Osteoblast (primary cell): ENCODE results near the gene RTBDN. TPM values are rescaled to one million over a fixed set of nuclear protein-coding genes. Genes with fewer than 3 reads are reported as not detected.

Source experiments
- DNase-seq: peaks from one replicate; pipeline ENCODE4 v3.0.0; 2011; ENCODE audit warnings: low spot score, mixed read lengths; ENCODE audit not compliant: insufficient read length; ENCODE audit errors: missing footprints
- H2AFZ ChIP-seq: 2 replicates; pipeline ENCODE4 v1.6.0; 2011; ENCODE audit warnings: mild to moderate bottlenecking, low read length
- H3K27ac ChIP-seq: 2 replicates; pipeline ENCODE4 v1.5.1; 2011; ENCODE audit warnings: mild to moderate bottlenecking, low read depth, low read length, moderate library complexity
- H3K27me3 ChIP-seq: 2 replicates; pipeline ENCODE4 v1.6.0; 2012; ENCODE audit warnings: mild to moderate bottlenecking, control low read depth, inconsistent platforms, low read length, moderate library complexity; ENCODE audit not compliant: insufficient read depth
- H3K36me3 ChIP-seq: 2 replicates; pipeline ENCODE4 v1.5.1; 2011; ENCODE audit warnings: mild to moderate bottlenecking, low read length, control low read depth, moderate library complexity; ENCODE audit not compliant: insufficient read depth
- H3K4me1 ChIP-seq: 2 replicates; pipeline ENCODE4 v1.5.1; 2011; ENCODE audit warnings: mild to moderate bottlenecking, low read length, control low read depth, moderate library complexity; ENCODE audit not compliant: insufficient read depth
- H3K4me2 ChIP-seq: 2 replicates; pipeline ENCODE4 v1.6.0; 2011; ENCODE audit warnings: mild to moderate bottlenecking, low read length; ENCODE audit not compliant: insufficient read depth
- H3K4me3 ChIP-seq: fragments of 200-600 bp; sonication (generic); 3 replicates; pipeline ENCODE4 v1.5.1; 2012; ENCODE audit warnings: mild to moderate bottlenecking, low read length, inconsistent platforms; ENCODE audit not compliant: insufficient read depth
- H3K79me2 ChIP-seq: 2 replicates; pipeline ENCODE4 v1.6.0; 2012; ENCODE audit warnings: mild to moderate bottlenecking, low read length, control low read depth, inconsistent platforms; ENCODE audit not compliant: insufficient read depth
- H3K9me3 ChIP-seq: 2 replicates; pipeline ENCODE4 v1.5.1; 2011; ENCODE audit warnings: low read depth, low read length, control low read depth
- H4K20me1 ChIP-seq: 2 replicates; pipeline ENCODE4 v1.6.0; 2012; ENCODE audit warnings: mild to moderate bottlenecking, low read length, control low read depth; ENCODE audit not compliant: insufficient read depth
- total RNA-seq: library from RNA; depleted of rRNA; stranded (reverse); fragments of >200 nt; gene quantifications from 2 replicates; pipeline ENCODE4 v1.2.3, GENCODE V29; 2012
- TF ChIP-seq, protein P1 (sequence below): IDR thresholded peaks from 2 replicates; pipeline ENCODE4 v1.5.1; 2011; ENCODE audit warnings: mild to moderate bottlenecking, low read depth, low read length, moderate library complexity; ENCODE audit errors: extremely low read depth

The RTBDN gene
- total RNA-seq, 1 donor: not detected

DNA sequence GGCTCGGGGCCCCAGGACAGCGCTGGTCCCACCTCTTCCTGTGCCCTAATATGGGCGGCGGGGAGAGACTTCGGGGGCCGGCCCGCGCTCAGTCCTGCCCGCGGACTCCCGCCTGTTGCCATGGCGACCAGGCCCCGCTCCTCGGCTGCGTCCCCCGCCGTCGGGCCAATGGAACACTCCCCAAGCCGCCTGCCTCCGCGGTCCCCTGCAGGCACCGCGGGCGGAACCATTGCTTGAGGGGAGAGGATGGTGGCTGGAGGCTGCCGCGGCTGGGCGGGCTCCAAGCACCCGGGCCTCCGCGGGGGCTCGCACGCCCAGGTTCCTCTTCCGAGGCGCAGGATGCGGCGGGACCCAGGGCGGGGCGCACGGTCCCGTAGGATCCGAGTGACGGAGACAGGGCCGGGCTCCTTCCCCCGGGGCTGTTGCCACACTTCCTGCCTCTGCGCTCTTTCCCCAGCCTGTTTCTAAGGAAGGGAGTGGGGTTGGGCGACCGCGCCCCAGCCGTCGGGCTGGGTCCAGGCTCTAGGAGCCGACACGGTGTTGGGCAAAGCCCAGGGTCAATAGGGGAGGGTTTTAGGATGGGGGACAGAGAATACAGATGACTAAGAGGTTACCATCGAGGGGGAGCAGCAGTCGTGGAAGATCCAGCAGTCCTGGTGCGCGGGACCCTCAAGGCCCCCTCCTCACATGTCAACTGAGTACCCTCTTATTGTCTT is 44.3 kb downstream of the RTBDN start:
- peak overlapping the region; percentile 44 for H2AFZ ChIP-seq
- TF ChIP-seq, protein P1, sequence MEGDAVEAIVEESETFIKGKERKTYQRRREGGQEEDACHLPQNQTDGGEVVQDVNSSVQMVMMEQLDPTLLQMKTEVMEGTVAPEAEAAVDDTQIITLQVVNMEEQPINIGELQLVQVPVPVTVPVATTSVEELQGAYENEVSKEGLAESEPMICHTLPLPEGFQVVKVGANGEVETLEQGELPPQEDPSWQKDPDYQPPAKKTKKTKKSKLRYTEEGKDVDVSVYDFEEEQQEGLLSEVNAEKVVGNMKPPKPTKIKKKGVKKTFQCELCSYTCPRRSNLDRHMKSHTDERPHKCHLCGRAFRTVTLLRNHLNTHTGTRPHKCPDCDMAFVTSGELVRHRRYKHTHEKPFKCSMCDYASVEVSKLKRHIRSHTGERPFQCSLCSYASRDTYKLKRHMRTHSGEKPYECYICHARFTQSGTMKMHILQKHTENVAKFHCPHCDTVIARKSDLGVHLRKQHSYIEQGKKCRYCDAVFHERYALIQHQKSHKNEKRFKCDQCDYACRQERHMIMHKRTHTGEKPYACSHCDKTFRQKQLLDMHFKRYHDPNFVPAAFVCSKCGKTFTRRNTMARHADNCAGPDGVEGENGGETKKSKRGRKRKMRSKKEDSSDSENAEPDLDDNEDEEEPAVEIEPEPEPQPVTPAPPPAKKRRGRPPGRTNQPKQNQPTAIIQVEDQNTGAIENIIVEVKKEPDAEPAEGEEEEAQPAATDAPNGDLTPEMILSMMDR: no peak
- peak; percentile 100 for DNase-seq

DNA sequence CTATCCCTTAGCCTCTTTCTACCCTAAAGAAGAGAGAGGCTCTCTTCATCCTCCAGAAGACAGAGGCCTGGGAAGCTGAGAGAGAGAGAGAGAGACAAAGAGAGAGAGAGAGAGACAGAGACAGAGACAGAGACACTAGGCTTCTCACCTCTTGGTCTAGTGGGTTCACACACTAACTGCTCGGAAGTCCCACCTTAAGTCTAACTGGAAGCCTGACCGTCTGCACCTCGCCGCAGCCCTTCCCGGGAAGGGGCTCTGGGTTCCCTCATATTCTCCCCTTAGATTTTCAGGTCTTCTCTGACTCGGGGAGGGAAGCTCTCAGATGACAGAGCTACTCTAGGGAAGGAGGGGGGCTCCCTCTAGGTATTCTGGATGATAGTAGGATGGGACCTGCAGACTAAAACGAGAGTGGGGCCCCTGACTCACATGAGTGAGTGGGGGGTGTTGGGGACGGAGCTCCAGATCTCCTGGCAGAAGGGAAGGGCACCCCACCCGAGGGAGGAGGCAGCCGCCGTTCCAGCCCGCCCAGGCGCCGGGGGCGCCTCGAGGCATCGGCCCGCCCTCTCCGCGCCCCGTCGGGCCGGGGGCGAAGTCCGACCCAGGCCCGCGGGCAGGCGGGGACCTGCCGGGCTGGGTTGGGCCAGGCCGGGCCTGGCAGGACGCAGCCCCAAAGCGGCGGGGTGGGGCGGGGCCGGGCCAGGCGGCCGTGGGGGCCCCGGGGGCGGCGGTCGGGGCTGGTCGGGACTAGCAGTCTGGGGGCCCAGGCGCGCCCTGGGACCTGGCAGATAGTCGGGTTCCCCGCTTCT is 45.1 kb downstream of the RTBDN start:
- H4K20me1 ChIP-seq: peaks cover 12% of the 10 kb centered on the region
- peaks cover 21% of the 10 kb centered on the region for H3K79me2 ChIP-seq
- no peaks in the 10 kb centered on the region for H3K36me3 ChIP-seq
- H2AFZ ChIP-seq: peak overlapping the region; percentile 18
- H3K4me1 ChIP-seq: peaks cover 28% of the 10 kb centered on the region
- DNase-seq: peak; percentile 89
- H3K27me3 ChIP-seq: no peaks in the 10 kb centered on the region
- peak overlapping the region; percentile 92 for H3K27ac ChIP-seq
- H3K4me3 ChIP-seq: peak overlapping the region; percentile 98
- H3K4me2 ChIP-seq: peak overlapping the region; percentile 88
- TF ChIP-seq, protein P1: no peak
- no peaks in the 10 kb centered on the region for H3K9me3 ChIP-seq

More for the DNA sequence above, 44.3 kb downstream of the RTBDN start:
- Histone ChIP-seq H3K4me1 (peaks cover 30% of the 10 kb centered on the region), H4K20me1 (peaks cover 12% of the 10 kb centered on the region), H3K9me3 (no peaks in the 10 kb centered on the region), H3K79me2 (peaks cover 21% of the 10 kb centered on the region), H3K4me3 (peak overlapping the region; percentile 98), H3K27ac (peak overlapping the region; percentile 92), H3K27me3 (no peaks in the 10 kb centered on the region), H3K4me2 (peak overlapping the region; percentile 88), H3K36me3 (no peaks in the 10 kb centered on the region)

DNA sequence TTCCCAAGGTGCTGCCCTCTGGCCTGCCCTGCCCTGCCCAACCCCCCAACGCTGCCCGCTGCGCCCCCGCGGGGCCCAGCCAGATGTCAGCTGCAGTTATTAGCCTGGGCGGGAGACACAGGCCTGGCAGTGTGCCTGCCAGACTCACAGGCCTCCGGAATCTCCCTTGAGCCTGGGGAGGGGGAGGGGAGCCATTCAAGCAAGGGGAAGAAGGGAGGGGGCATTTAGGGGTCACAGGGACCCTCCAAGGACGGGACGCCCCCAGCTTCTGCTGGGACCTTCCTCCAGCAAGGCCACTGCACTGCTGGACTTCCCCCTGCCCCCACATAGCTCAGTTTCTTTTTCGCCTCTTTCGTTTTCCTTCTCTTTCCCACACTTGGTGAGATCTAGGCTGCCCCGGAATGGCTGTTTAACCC is 45.7 kb downstream of the RTBDN start:
- H2AFZ ChIP-seq: peak overlapping the region; percentile 28
- peak overlapping the region; percentile 92 for H3K27ac ChIP-seq
- H3K36me3 ChIP-seq: no peaks in the 10 kb centered on the region
- H3K9me3 ChIP-seq: no peaks in the 10 kb centered on the region
- H3K4me1 ChIP-seq: peaks cover 26% of the 10 kb centered on the region
- H3K4me3 ChIP-seq: peak overlapping the region; percentile 98
- peaks cover 21% of the 10 kb centered on the region for H3K79me2 ChIP-seq
- peaks cover 12% of the 10 kb centered on the region for H4K20me1 ChIP-seq
- TF ChIP-seq, protein P1: no peak
- peak; percentile 95 for DNase-seq
- H3K27me3 ChIP-seq: no peaks in the 10 kb centered on the region
- peak overlapping the region; percentile 88 for H3K4me2 ChIP-seq
